Measurements from ENCODE around the gene PDE10A. TPM values are rescaled to one million over a fixed set of nuclear protein-coding genes. Genes with fewer than 3 reads are reported as not detected.

The PDE10A gene
- total RNA-seq (10 to 100 TPM in 2 of 5 donors, 1 to 10 TPM in 2, not detected in 1; 3.5 to 58.2 (median 13.9) TPM), polyA plus RNA-seq (1 to 10 TPM in 2 of 3 donors, under 1 TPM in 1; 0.78 to 4.6 (median 2.7) TPM)
- long read RNA-seq, donor 1: 0 reads
- long read RNA-seq, donor 2: 0 reads
- long read RNA-seq, donor 3: 0 reads
- long read RNA-seq, donor 4: 0 reads
- long read RNA-seq, donor 5, partial matches to known transcripts: 0 of 4 reads
- long read RNA-seq, donor 5, other reads (novel, unspliced or antisense): 0 of 4 reads
- long read RNA-seq, donor 6, partial matches to known transcripts: 0 of 1 reads
- long read RNA-seq, donor 6, other reads (novel, unspliced or antisense): 0 of 1 reads
- long read RNA-seq, donor 7: 0 reads
- long read RNA-seq, donor 8: 0 reads
- long read RNA-seq, donor 9, full-length matches to known transcripts: 1 of 1 reads
- long read RNA-seq, donor 9, partial matches to known transcripts: 0 of 1 reads
- long read RNA-seq, donor 9, other reads (novel, unspliced or antisense): 0 of 1 reads
- long read RNA-seq, donor 10: 0 reads

GRCh38 chr6:165662749-165663376 lies at the start of gene PDE10A:
PDE10A (minus strand) TSS chr6:165663241; CDS start chr6:165662811, 430 bp downstream.
- peak; percentile 39 to 86 for DNase-seq
- H3K36me3 ChIP-seq: no peaks in the 10 kb centered on the region
- peak within 1 kb of the TSS; percentile 15 to 81 (median 62) for H3K27ac ChIP-seq
- H3K4me3 ChIP-seq: peak within 1 kb of the TSS; percentile 57 to 82 (median 66)
- TF ChIP-seq EP300 (IDR thresholded peaks at IDR 0.05) (no peak), CTCF (IDR thresholded peaks at IDR 0.05) (no peak), POLR2AphosphoS5 (IDR thresholded peaks at IDR 0.05) (no peak), POLR2A (IDR thresholded peaks at IDR 0.05) (no peak)
- peaks cover 26 to 89% (median 58%) of the 10 kb centered on the region in 3 donors for H3K27me3 ChIP-seq
- WGBS, 5 donors: 0 to 2% (median 1%) methylated on average over 48 to 80 of the region's 80 CpGs
- H3K4me1 ChIP-seq: peaks cover 29 to 49% (median 40%) of the 10 kb centered on the region in 4 donors
- intact Hi-C loops (cut with DNase I; ENCODE audit: low total_unique reads): no loop called here
- no peaks in the 10 kb centered on the region for H3K9me3 ChIP-seq

- 92 to 97% (median 94%) methylated on average over 20 to 23 of the region's 23 CpGs for WGBS, 5 donors
- TF ChIP-seq CTCF (IDR thresholded peaks at IDR 0.05) (no peak), POLR2AphosphoS5 (IDR thresholded peaks at IDR 0.05) (no peak), POLR2A (IDR thresholded peaks at IDR 0.05) (no peak), EP300 (IDR thresholded peaks at IDR 0.05) (no peak)
- H3K4me3 ChIP-seq: no peak overlapping the region
- H3K27me3 ChIP-seq: no peaks in the 10 kb centered on the region
- no peak overlapping the region for H3K27ac ChIP-seq
- no peak for DNase-seq
- no peaks in the 10 kb centered on the region for H3K36me3 ChIP-seq
- peaks cover 0 to 5% (median 1%) of the 10 kb centered on the region in 4 donors for H3K4me1 ChIP-seq
- H3K9me3 ChIP-seq: no peaks in the 10 kb centered on the region
- intact Hi-C loops (cut with DNase I; ENCODE audit: low total_unique reads): no loop called here
Measured at GRCh38 chr6:165708985-165709576, 46.0 kb upstream of the PDE10A start.

- intact Hi-C loops (cut with DNase I; ENCODE audit: low total_unique reads): no loop called here
- H3K9me3 ChIP-seq: no peaks in the 10 kb centered on the region
- no peaks in the 10 kb centered on the region for H3K27me3 ChIP-seq
- no peaks in the 10 kb centered on the region for H3K36me3 ChIP-seq
- H3K4me1 ChIP-seq: peaks cover 0 to 11% (median 3%) of the 10 kb centered on the region in 4 donors
- no peak overlapping the region for H3K27ac ChIP-seq
- no peak overlapping the region for H3K4me3 ChIP-seq
- DNase-seq: no peak
- TF ChIP-seq POLR2AphosphoS5 (IDR thresholded peaks at IDR 0.05) (no peak), EP300 (IDR thresholded peaks at IDR 0.05) (no peak), POLR2A (IDR thresholded peaks at IDR 0.05) (no peak), CTCF (IDR thresholded peaks at IDR 0.05) (no peak)
- 86 to 92% (median 90%) methylated on average over 14 of the region's 14 CpGs for WGBS, 5 donors
Measured at GRCh38 chr6:165707067-165707853, 44.2 kb upstream of the PDE10A start.
